K562 (cell line): ENCODE measurements around the gene AGPAT2.

Experiments used
- CREB5 ChIP-seq: fragments of 250-450 bp; sonication (Bioruptor Pico); IDR thresholded peaks from 2 replicates; pipeline ENCODE4 v1.5.0; 2020; ENCODE audit warnings: mild to moderate bottlenecking
- EZH2 ChIP-seq: IDR thresholded peaks from 2 replicates; pipeline ENCODE4 v1.6.1; 2012; ENCODE audit warnings: low read depth, mild to moderate bottlenecking, inconsistent platforms, low read length, borderline replicate concordance
- POLR2A ChIP-seq: fragments of 450-650 bp; conservative IDR thresholded peaks from 2 replicates; pipeline ENCODE4 v1.6.1; 2016
- SMC3 ChIP-seq: conservative IDR thresholded peaks from 2 replicates; pipeline ENCODE4 v1.6.1; 2011; ENCODE audit warnings: low read depth, low read length, improper control_type of control experiment; ENCODE audit not compliant: insufficient read depth

GRCh38 chr9:136735812-136736480 lies 48.7 kb upstream of the AGPAT2 start:
- TF ChIP-seq CREB5 (CRISPR knock-in tag) (no peak), SMC3 (no peak), EZH2 (no peak), POLR2A (no peak)
